NOMO-1 treated with dmso at 0.1 percent for 144 hours (cell line): Measurements from ENCODE around the gene IL11RA.

Experiments
- DNase-seq: peaks from one replicate; lab custom pipeline; 2025; ENCODE audit not compliant: unreplicated experiment; lab: John Stamatoyannopoulos, UW

The IL11RA gene

GRCh38 chr9:34684816-34685215 is 32.8 kb downstream of the IL11RA start:
- DNase-seq = no peak

GRCh38 chr9:34685591-34685990 is 33.6 kb downstream of the IL11RA start:
- DNase-seq = no peak

- DNase-seq = no peak
Measured at GRCh38 chr9:34686231-34686630, 34.2 kb downstream of the IL11RA start.

GRCh38 chr9:34686732-34687131 is 34.7 kb downstream of the IL11RA start:
- DNase-seq = no peak

GRCh38 chr9:34687276-34688030 is 35.5 kb downstream of the IL11RA start:
- DNase-seq = no peak

- DNase-seq = no peak
Measured at GRCh38 chr9:34688329-34689115, 36.5 kb downstream of the IL11RA start.

- DNase-seq = no peak
Measured at GRCh38 chr9:34689116-34689470, 37.1 kb downstream of the IL11RA start.

GRCh38 chr9:34689512-34689911 is 37.5 kb downstream of the IL11RA start:
- DNase-seq = no peak

GRCh38 chr9:34690983-34691935 is 39.3 kb downstream of the IL11RA start, which contains the start of gene CCL19:
CCL19 (minus strand) TSS chr9:34691276; CDS start chr9:34691139, 137 bp downstream.
- DNase-seq = peak; percentile 5

GRCh38 chr9:34691936-34692315 is 39.9 kb downstream of the IL11RA start:
- no peak for DNase-seq

- DNase-seq = no peak
Measured at GRCh38 chr9:34693560-34693959, 41.6 kb downstream of the IL11RA start.

GRCh38 chr9:34694811-34695210 is 42.8 kb downstream of the IL11RA start:
- DNase-seq = no peak

- peak; percentile 32 for DNase-seq
Measured at GRCh38 chr9:34701023-34701768, 49.2 kb downstream of the IL11RA start.

- DNase-seq = peak; percentile 55
Measured at GRCh38 chr9:34701769-34702736, 50.1 kb downstream of the IL11RA start.

GRCh38 chr9:34707130-34707529 is 55.1 kb downstream of the IL11RA start:
- no peak for DNase-seq

GRCh38 chr9:34709196-34709978 is 57.4 kb downstream of the IL11RA start:
- no peak for DNase-seq

GRCh38 chr9:34710023-34710422 is 58.0 kb downstream of the IL11RA start, which contains the start of gene CCL21:
CCL21 (minus strand) TSS chr9:34710136; CDS start chr9:34710066, 70 bp downstream.
- DNase-seq = no peak
